ENCODE measurements around the gene OBSCN. TPM values are rescaled to one million over a fixed set of nuclear protein-coding genes. Genes with fewer than 3 reads are reported as not detected.

The OBSCN gene
- total and polyA plus RNA-seq, 2 donors (not counting 3 experiments of a cell fraction or from before 2014, with no cell fraction given) = 1.5 to 2.9 TPM

- Histone ChIP-seq H3K9ac (replicated peaks; ENCODE audit: extremely low read depth, insufficient read depth, low read length) (no peak overlapping the region), H3K79me2 (ENCODE audit: control insufficient read depth, insufficient read depth, low read length) (no peaks in the 10 kb centered on the region), H3K27ac (ENCODE audit: insufficient read depth, low read depth, low read length) (no peak overlapping the region), H3K9me1 (replicated peaks; ENCODE audit: control insufficient read depth, extremely low read depth, insufficient read depth, low read length) (no peaks in the 10 kb centered on the region), H3K4me3 (replicated peaks in 1 of 3; ENCODE audit: insufficient read depth in 1 of 3, low read depth in 1 of 3, low read length in 3 of 3) (no peak overlapping the region), H3K36me3 (ENCODE audit: control insufficient read depth in 2 of 2, extremely low read depth in 1 of 2, insufficient read depth in 2 of 2, low read length in 2 of 2) (no peaks in the 10 kb centered on the region), H4K20me1 (replicated peaks; ENCODE audit: control insufficient read depth, extremely low read depth, insufficient read depth, low read length) (no peaks in the 10 kb centered on the region), H3K4me2 (ENCODE audit: insufficient read depth, low read length) (no peak overlapping the region), H2AFZ (ENCODE audit: low read depth, low read length) (no peak overlapping the region), H3K9me3 (replicated peaks; ENCODE audit: control insufficient read depth, insufficient read depth, low read length) (no peaks in the 10 kb centered on the region), H3K27me3 (ENCODE audit: control insufficient read depth in 2 of 2, insufficient read depth in 2 of 2, low read length in 2 of 2) (peaks cover 7 to 8% of the 10 kb centered on the region in 2 experiments), H3K4me1 (ENCODE audit: control insufficient read depth, extremely low read depth, insufficient read depth, low read length) (peaks cover 5% of the 10 kb centered on the region)
- ChIA-PET CTCF (interaction anchor here (1.0 kb wide), 1 partner anchor 378 kb away, joined by 3 read pairs; no protein-coding TSS in a partner anchor), POLR2A (no interaction called here)
- intact Hi-C loops (cut with micrococcal nuclease) = loop anchor here (2.0 kb wide), 1 partner anchor 137 kb away; no protein-coding TSS in a partner anchor
- dilution Hi-C loops (cut with MboI; ENCODE audit: extremely low pct_ligation_motif_present, low sequenced_read_pairs) = no loop called here
- no peak for DNase-seq (ENCODE audit: low read depth, low spot score)
- FAIRE-seq = no peak
- TF ChIP-seq, protein P1, sequence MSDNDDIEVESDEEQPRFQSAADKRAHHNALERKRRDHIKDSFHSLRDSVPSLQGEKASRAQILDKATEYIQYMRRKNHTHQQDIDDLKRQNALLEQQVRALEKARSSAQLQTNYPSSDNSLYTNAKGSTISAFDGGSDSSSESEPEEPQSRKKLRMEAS (IDR thresholded peaks at IDR 0.05; ENCODE audit: insufficient read depth, insufficient read length) = no peak
- TF ChIP-seq POLR2A (IDR thresholded peaks at IDR 0.05; ENCODE audit: low read depth, low read length) (no peak), MYC (IDR thresholded peaks at IDR 0.05; ENCODE audit: low read depth, low read length) (no peak), FOS (IDR thresholded peaks at IDR 0.05; ENCODE audit: borderline replicate concordance, insufficient read depth, low read length) (no peak), JUN (IDR thresholded peaks at IDR 0.05; ENCODE audit: borderline replicate concordance, insufficient read depth, insufficient read length, low read depth) (no peak), EZH2 (IDR thresholded peaks at IDR 0.05; ENCODE audit: borderline replicate concordance, low read depth, low read length, severe bottlenecking) (no peak)
- BruUV-seq (replicated peaks) = no TSS peak
Measured at GRCh38 chr1:228377664-228378089, 169.8 kb downstream of the OBSCN start.

GRCh38 chr1:228378090-228378872 is 170.4 kb downstream of the OBSCN start:
- CTCF ChIA-PET = interaction anchor here (1.0 kb wide), 3 partner anchors 11 to 103 kb away, joined by 3 to 4 read pairs (median 4); no protein-coding TSS in a partner anchor
- DNase-seq (ENCODE audit: low read depth, low spot score) (peak; percentile 36), FAIRE-seq (no peak)
- intact Hi-C loops (cut with micrococcal nuclease) (loop anchor here (2.0 kb wide), 1 partner anchor 137 kb away; no protein-coding TSS in a partner anchor), dilution Hi-C loops (cut with MboI; ENCODE audit: extremely low pct_ligation_motif_present, low sequenced_read_pairs) (no loop called here)
- Histone ChIP-seq H2AFZ (ENCODE audit: low read depth, low read length) (peak overlapping the region; percentile 33), H3K9me3 (replicated peaks; ENCODE audit: control insufficient read depth, insufficient read depth, low read length) (no peaks in the 10 kb centered on the region), H3K27me3 (ENCODE audit: control insufficient read depth in 2 of 2, insufficient read depth in 2 of 2, low read length in 2 of 2) (peaks cover 7 to 9% of the 10 kb centered on the region in 2 experiments), H4K20me1 (replicated peaks; ENCODE audit: control insufficient read depth, extremely low read depth, insufficient read depth, low read length) (no peaks in the 10 kb centered on the region), H3K9me1 (replicated peaks; ENCODE audit: control insufficient read depth, extremely low read depth, insufficient read depth, low read length) (no peaks in the 10 kb centered on the region), H3K4me3 (replicated peaks in 1 of 3; ENCODE audit: insufficient read depth in 1 of 3, low read depth in 1 of 3, low read length in 3 of 3) (peak overlapping the region in 2 of 3 experiments; percentile 29 to 41), H3K9ac (replicated peaks; ENCODE audit: extremely low read depth, insufficient read depth, low read length) (peak overlapping the region; percentile 27), H3K4me2 (ENCODE audit: insufficient read depth, low read length) (peak overlapping the region; percentile 75), H3K36me3 (ENCODE audit: control insufficient read depth in 2 of 2, extremely low read depth in 1 of 2, insufficient read depth in 2 of 2, low read length in 2 of 2) (no peaks in the 10 kb centered on the region), H3K79me2 (ENCODE audit: control insufficient read depth, insufficient read depth, low read length) (no peaks in the 10 kb centered on the region), H3K27ac (ENCODE audit: insufficient read depth, low read depth, low read length) (no peak overlapping the region), H3K4me1 (ENCODE audit: control insufficient read depth, extremely low read depth, insufficient read depth, low read length) (peaks cover 5% of the 10 kb centered on the region)
- TF ChIP-seq MYC (IDR thresholded peaks at IDR 0.05; ENCODE audit: low read depth, low read length) (no peak), CTCF (IDR thresholded peaks at IDR 0.05; ENCODE audit: extremely low read depth in 1 of 2, insufficient read depth in 1 of 2, low read depth in 1 of 2, low read length in 2 of 2) (peak; percentile 47 to 56)
- TF ChIP-seq, protein P1 (IDR thresholded peaks at IDR 0.05; ENCODE audit: insufficient read depth, insufficient read length) = peak; percentile 37
- BruUV-seq (replicated peaks) = no TSS peak
- POLR2A ChIA-PET = no interaction called here
